Heart left ventricle (tissue), 16 donors: ENCODE results near the gene NTSR2. TPM values are rescaled to one million over a fixed set of nuclear protein-coding genes. Genes with fewer than 3 reads are reported as not detected.

Experiments used
- ATAC-seq, 4 donors: fragments of 200-7000 bp; cut with Tn5 transposase; one replicate each; pipeline ENCODE4 v1.9.1; 2020 to 2022; ENCODE audit warnings: moderate library complexity in 4 of 4, mild to moderate bottlenecking in 3 of 4, moderate number of reproducible peaks in 1 of 4
- DNase-seq, 5 donors: peaks; one replicate each; pipeline ENCODE4 v3.0.0-alpha.2; 2020
- H3K27ac ChIP-seq, 12 donors: fragments of 200-600 bp; sonication (generic) in 4 of 12; one replicate each; pipeline versions ENCODE4 v1.5.0 to v1.8.0; 2016 to 2022; ENCODE audit warnings: mild to moderate bottlenecking in 2 of 12
- H3K27me3 ChIP-seq, 9 donors: fragments of 200-600 bp; sonication (generic) in 2 of 9; one replicate each; pipeline versions ENCODE4 v1.5.1 to v1.8.0; 2016 to 2022; ENCODE audit warnings: mild to moderate bottlenecking in 3 of 9
- H3K36me3 ChIP-seq, 9 donors: fragments of 200-600 bp; sonication (generic) in 2 of 9; one replicate each; pipeline versions ENCODE4 v1.5.0 to v1.8.0; 2018 to 2022; ENCODE audit warnings: mild to moderate bottlenecking in 2 of 9
- H3K4me1 ChIP-seq, 12 donors: fragments of 200-600 bp; sonication (generic) in 4 of 12; one replicate each; pipeline versions ENCODE4 v1.5.0 to v1.8.0; 2016 to 2022; ENCODE audit warnings: mild to moderate bottlenecking in 3 of 12
- H3K4me3 ChIP-seq, 12 donors: fragments of 200-600 bp; sonication (generic) in 4 of 12; one replicate each; pipeline versions ENCODE4 v1.5.0 to v1.8.0; 2017 to 2022; ENCODE audit warnings: mild to moderate bottlenecking in 9 of 12, moderate library complexity in 4 of 12
- H3K9me3 ChIP-seq, 12 donors: fragments of 200-600 bp; sonication (generic) in 4 of 12; one replicate each; pipeline versions ENCODE4 v1.5.0 to v1.8.0; 2016 to 2022; ENCODE audit warnings: mild to moderate bottlenecking in 1 of 12
- CTCF ChIP-seq, 12 donors: fragments of 200-600 bp; sonication (generic) in 4 of 12; IDR thresholded peaks; one replicate each; pipeline versions ENCODE4 v1.5.0 to v1.8.0; 2018 to 2022; ENCODE audit warnings: antibody characterized with exemption in 12 of 12, mild to moderate bottlenecking in 5 of 12
- POLR2A ChIP-seq, 2 donors: fragments of 450-650 bp; IDR thresholded peaks; one replicate each; pipeline ENCODE4 v1.6.1; 2017; ENCODE audit warnings: antibody characterized with exemption in 2 of 2, mild to moderate bottlenecking in 2 of 2, moderate library complexity in 2 of 2
- WGBS, 4 donors: extraction: QIAGEN DNeasy Blood & Tissue Kit in 2 of 4; methylation state at CpG; one replicate each; pipeline versions ENCODE4 v1.1.5 to v1.1.7; 2013 to 2018; 5-methylcytosine and 5-hydroxymethylcytosine counted together
- intact Hi-C, 10 donors: fragments of 100-400 bp; cut with DNase I; formaldehyde crosslinking; loops; one replicate each; pipeline versions ENCODE4 v1.11.1 to v1.14.2; 2022
- polyA plus RNA-seq, 2 donors: library from polyadenylated mRNA; stranded (reverse); fragments of 200-250 nt; gene quantifications; one replicate each; pipeline ENCODE4 v1.2.3, GENCODE V29; 2013
- total RNA-seq, 9 donors: library from RNA; depleted of rRNA in 2 of 9; stranded (reverse); fragments of >200 nt in 2 of 9; fragmentation: NEBNext Ultra II Directional in 3 of 9; extraction: Animal tissue kit (Norgen Biotek cat#: 25700) in 3 of 9; gene quantifications; one replicate each; pipeline versions ENCODE4 v1.1.0 to v1.2.4, GENCODE V29; 2016 to 2023
- donor health status: ischemic (EF 13 %, LVEDD 7.1; RV severe dilation, severe dysfunction).
- donor health status: healthy with polysubstance abuse.
- donor health status: DM: no; HTN: yes; CAD: no.
- donor health status: DM: no; HTN: no; CAD: no.
- donor health status: ischemic (EF 25% LVEDD 6.9; RV normal size, moderate dysfunction).
- donor health status: ischemic (EF 25% LVEDD 5.7; RV mildly dilated, moderate dysfunction).
- donor health status: healthy.
- donor health status: DM: yes; HTN: yes; CAD: no.
- donor health status: ischemic (EF 35%, LVEDD 5.7; RV mildly dilated, moderate dysfunction).
- donor health status: nonischemic (EF 11% LVEDD 7.7; RV severe dilation, severe dysfunction).
- donor health status: DM: yes; HTN: yes; CAD: no.
- donor health status: PGD.
- donor health status: ischemic (EF 29% LVEDD 5.4; RV normal size, mild dysfunction).
- donor health status: nonischemic (EF 23%, LVEDD 6.1; RV moderate dilation, normal function).

Gene NTSR2
- total and polyA plus RNA-seq, 11 donors = 0.04 to 0.16 TPM; not detected in 9

GRCh38 chr2:11679486-11680181 is 9.6 kb upstream of the NTSR2 start:
- H3K27ac ChIP-seq = no peak overlapping the region
- TF ChIP-seq POLR2A (IDR thresholded peaks at IDR 0.05) (no peak), CTCF (IDR thresholded peaks at IDR 0.05) (no peak)
- peaks cover 0 to 33% (median 3%) of the 10 kb centered on the region in 9 donors for H3K27me3 ChIP-seq
- no peaks in the 10 kb centered on the region for H3K9me3 ChIP-seq
- 65 to 76% (median 71%) methylated on average over 10 to 13 of the region's 13 CpGs for WGBS, 4 donors
- H3K36me3 ChIP-seq = no peaks in the 10 kb centered on the region
- DNase-seq (peak in 1 of 5 donors; percentile 21), ATAC-seq (no peak)
- no peak overlapping the region for H3K4me3 ChIP-seq
- intact Hi-C loops = loop anchor here in 3 of 10 donors (10.0 kb wide), 1 partner anchor 205 kb away; no protein-coding TSS in a partner anchor
- peaks cover 0 to 8% (median 0%) of the 10 kb centered on the region in 12 donors for H3K4me1 ChIP-seq

- ATAC-seq (no peak), DNase-seq (peak in 1 of 5 donors; percentile 19)
- WGBS, 4 donors = 75 to 80% (median 78%) methylated on average over 6 to 7 of the region's 7 CpGs
- TF ChIP-seq CTCF (IDR thresholded peaks at IDR 0.05) = no peak
- no peak for TF ChIP-seq POLR2A (IDR thresholded peaks at IDR 0.05)
- H3K36me3 ChIP-seq = no peaks in the 10 kb centered on the region
- no peak overlapping the region for H3K27ac ChIP-seq
- intact Hi-C loops = no loop called here
- H3K27me3 ChIP-seq = peaks cover 0 to 32% (median 3%) of the 10 kb centered on the region in 9 donors
- peaks cover 0 to 8% (median 0%) of the 10 kb centered on the region in 12 donors for H3K4me1 ChIP-seq
- no peak overlapping the region for H3K4me3 ChIP-seq
- no peaks in the 10 kb centered on the region for H3K9me3 ChIP-seq
These were observed 9.0 kb upstream of the NTSR2 start for GRCh38 chr2:11679016-11679415.

GRCh38 chr2:11678306-11678960 is 8.4 kb upstream of the NTSR2 start:
- peak in 1 of 5 donors; percentile 37 for DNase-seq
- Histone ChIP-seq H3K4me3 (no peak overlapping the region), H3K9me3 (no peaks in the 10 kb centered on the region), H3K36me3 (no peaks in the 10 kb centered on the region), H3K27ac (no peak overlapping the region), H3K27me3 (peaks cover 0 to 27% (median 3%) of the 10 kb centered on the region in 9 donors), H3K4me1 (peaks cover 0 to 8% (median 0%) of the 10 kb centered on the region in 12 donors)
- ATAC-seq = no peak
- WGBS, 4 donors = 65 to 74% (median 70%) methylated on average over 12 to 14 of the region's 14 CpGs
- TF ChIP-seq POLR2A (IDR thresholded peaks at IDR 0.05) = no peak
- no peak for TF ChIP-seq CTCF (IDR thresholded peaks at IDR 0.05)
- intact Hi-C loops = no loop called here
